Measurements from ENCODE around the gene TUBB2B.
"Not testable (repeated sequence)": the region's sequence is repeated elsewhere in the genome, so short reads cannot be mapped to it uniquely, and the experiment has no call there.

Gene TUBB2B

GRCh38 chr6:3253597-3253961 lies 26.1 kb upstream of the TUBB2B start:
- DNase-seq, result no peak

- no peak for DNase-seq
These were observed 25.6 kb upstream of the TUBB2B start for GRCh38 chr6:3252861-3253596.

GRCh38 chr6:3252369-3252768 lies 24.9 kb upstream of the TUBB2B start:
- no peak for DNase-seq

- peak; percentile 84 for DNase-seq
These were observed 24.2 kb upstream of the TUBB2B start for GRCh38 chr6:3251462-3252314.

GRCh38 chr6:3250231-3250675 lies 22.8 kb upstream of the TUBB2B start:
- DNase-seq, result no peak

GRCh38 chr6:3249821-3250220 lies 22.4 kb upstream of the TUBB2B start:
- no peak for DNase-seq

- no peak for DNase-seq
These were observed 20.0 kb upstream of the TUBB2B start for GRCh38 chr6:3247255-3248146.

- no peak for DNase-seq
These were observed 17.8 kb upstream of the TUBB2B start for GRCh38 chr6:3245216-3245615.

- not testable (repeated sequence) for DNase-seq
These were observed 17.3 kb upstream of the TUBB2B start for GRCh38 chr6:3244832-3245161.

GRCh38 chr6:3244003-3244831 lies 16.8 kb upstream of the TUBB2B start:
- DNase-seq, result no peak

GRCh38 chr6:3242768-3243167 lies 15.3 kb upstream of the TUBB2B start:
- no peak for DNase-seq

- DNase-seq, result not testable (repeated sequence)
These were observed 14.3 kb upstream of the TUBB2B start for GRCh38 chr6:3241745-3242144.

- DNase-seq, result no peak
These were observed 13.1 kb upstream of the TUBB2B start for GRCh38 chr6:3240595-3240994.

GRCh38 chr6:3239110-3239830 lies 11.8 kb upstream of the TUBB2B start:
- DNase-seq, result no peak

- DNase-seq, result no peak
These were observed 10.6 kb upstream of the TUBB2B start for GRCh38 chr6:3237761-3238662.

- DNase-seq, result no peak
These were observed 8.6 kb upstream of the TUBB2B start for GRCh38 chr6:3236005-3236404.

- DNase-seq, result no peak
These were observed 8.0 kb upstream of the TUBB2B start for GRCh38 chr6:3235486-3235885.

GRCh38 chr6:3233904-3234303 lies 6.5 kb upstream of the TUBB2B start:
- no peak for DNase-seq

GRCh38 chr6:3233321-3233720 lies 5.9 kb upstream of the TUBB2B start:
- DNase-seq, result no peak

All from CD4-positive, alpha-beta T cell treated with Interleukin-4 for 4 hours (primary cell).